ENCODE measurements around the gene CRYGC. TPM values are rescaled to one million over a fixed set of nuclear protein-coding genes. Genes with fewer than 3 reads are reported as not detected.

Gene CRYGC
- total RNA-seq, 2 donors from 2014 or later: not detected

GRCh38 chr2:208098267-208098666 is 31.4 kb downstream of the CRYGC start:
- no peaks in the 10 kb centered on the region for H3K27me3 ChIP-seq (ENCODE audit: control insufficient read depth, insufficient read depth, low read length, poor library complexity, severe bottlenecking)
- Mint-ChIP-seq H3K36me3 (ENCODE audit: low read depth) (no peaks in the 10 kb centered on the region), H3K4me1 (peaks cover 3% of the 10 kb centered on the region), H3K4me3 (no peak overlapping the region), H3K27ac (no peak overlapping the region), H3K27me3 (ENCODE audit: insufficient read depth) (no peaks in the 10 kb centered on the region), H3K9me3 (no peaks in the 10 kb centered on the region)
- no peak overlapping the region for H3K9ac ChIP-seq (ENCODE audit: extremely low read depth, low read length, poor library complexity, severe bottlenecking)
- WGBS, 2 experiments (ENCODE audit: insufficient coverage in 1 of 2, insufficient read length in 1 of 2): 82 to 88% methylated on average over 1 to 2 of the region's 2 CpGs
- no peak for DNase-seq
- no peak overlapping the region for H3K27ac ChIP-seq (ENCODE audit: low read depth, low read length)
- H3K4me3 ChIP-seq (ENCODE audit: low read length): no peak overlapping the region
- H3K36me3 ChIP-seq (ENCODE audit: control insufficient read depth, insufficient read depth, low read length): no peaks in the 10 kb centered on the region
- H3K4me1 ChIP-seq (ENCODE audit: control insufficient read depth, insufficient read depth, low read length): no peaks in the 10 kb centered on the region
- no peak for TF ChIP-seq CTCF (conservative IDR thresholded peaks at IDR 0.05)
- no peaks in the 10 kb centered on the region for H3K9me3 ChIP-seq (ENCODE audit: control insufficient read depth, low read length)

- Histone ChIP-seq H3K9ac (ENCODE audit: extremely low read depth, low read length, poor library complexity, severe bottlenecking) (no peak overlapping the region), H3K36me3 (ENCODE audit: control insufficient read depth, insufficient read depth, low read length) (no peaks in the 10 kb centered on the region), H3K9me3 (ENCODE audit: control insufficient read depth, low read length) (no peaks in the 10 kb centered on the region), H3K27me3 (ENCODE audit: control insufficient read depth, insufficient read depth, low read length, poor library complexity, severe bottlenecking) (no peaks in the 10 kb centered on the region), H3K4me3 (ENCODE audit: low read length) (no peak overlapping the region), H3K27ac (ENCODE audit: low read depth, low read length) (no peak overlapping the region), H3K4me1 (ENCODE audit: control insufficient read depth, insufficient read depth, low read length) (no peaks in the 10 kb centered on the region)
- TF ChIP-seq CTCF (conservative IDR thresholded peaks at IDR 0.05): no peak
- DNase-seq: no peak
- Mint-ChIP-seq H3K27ac (no peak overlapping the region), H3K4me1 (peaks cover 3% of the 10 kb centered on the region), H3K36me3 (ENCODE audit: low read depth) (no peaks in the 10 kb centered on the region), H3K9me3 (no peaks in the 10 kb centered on the region), H3K4me3 (no peak overlapping the region), H3K27me3 (ENCODE audit: insufficient read depth) (no peaks in the 10 kb centered on the region)
- WGBS, 2 experiments (ENCODE audit: insufficient coverage in 1 of 2, insufficient read length in 1 of 2): 92% methylated on average over 5 of the region's 5 CpGs
These were observed 31.8 kb downstream of the CRYGC start for GRCh38 chr2:208097801-208098200.

GRCh38 chr2:208097313-208097712 is 32.3 kb downstream of the CRYGC start:
- Histone ChIP-seq H3K36me3 (ENCODE audit: control insufficient read depth, insufficient read depth, low read length) (no peaks in the 10 kb centered on the region), H3K4me1 (ENCODE audit: control insufficient read depth, insufficient read depth, low read length) (no peaks in the 10 kb centered on the region), H3K9ac (ENCODE audit: extremely low read depth, low read length, poor library complexity, severe bottlenecking) (no peak overlapping the region), H3K4me3 (ENCODE audit: low read length) (no peak overlapping the region), H3K9me3 (ENCODE audit: control insufficient read depth, low read length) (no peaks in the 10 kb centered on the region), H3K27ac (ENCODE audit: low read depth, low read length) (no peak overlapping the region), H3K27me3 (ENCODE audit: control insufficient read depth, insufficient read depth, low read length, poor library complexity, severe bottlenecking) (no peaks in the 10 kb centered on the region)
- H3K9me3 Mint-ChIP-seq: no peaks in the 10 kb centered on the region
- H3K27ac Mint-ChIP-seq: no peak overlapping the region
- no peak for DNase-seq
- H3K4me3 Mint-ChIP-seq: no peak overlapping the region
- H3K4me1 Mint-ChIP-seq: peaks cover 3% of the 10 kb centered on the region
- 90 to 96% methylated on average over 2 to 3 of the region's 3 CpGs for WGBS, 2 experiments (ENCODE audit: insufficient coverage in 1 of 2, insufficient read length in 1 of 2)
- H3K27me3 Mint-ChIP-seq (ENCODE audit: insufficient read depth): no peaks in the 10 kb centered on the region
- no peaks in the 10 kb centered on the region for H3K36me3 Mint-ChIP-seq (ENCODE audit: low read depth)
- no peak for TF ChIP-seq CTCF (conservative IDR thresholded peaks at IDR 0.05)
